Activated T-helper 17 cell treated with anti-CD3 and anti-CD28 coated beads, Interleukin-2, amount 50 U/mL, for 72 hours (primary cell): ENCODE results near the gene ZWILCH. TPM values are rescaled to one million over a fixed set of nuclear protein-coding genes. Genes with fewer than 3 reads are reported as not detected.

ENCODE experiments used
- ATAC-seq: fragments of 150-1000 bp; cut with Tn5 transposase; replicated peaks from 2 replicates; pipeline ENCODE4 v1.10.0; 2021; ENCODE audit warnings: mild to moderate bottlenecking, moderate library complexity
- H3K27ac Mint-ChIP-seq: one replicate; pipeline ENCODE4 v1.8.0; 2022; ENCODE audit warnings: mixed read lengths
- H3K27me3 Mint-ChIP-seq: one replicate; pipeline ENCODE4 v1.8.0; 2022; ENCODE audit warnings: mixed read lengths
- H3K36me3 Mint-ChIP-seq: one replicate; pipeline ENCODE4 v1.8.0; 2022; ENCODE audit warnings: low read depth, mild to moderate bottlenecking, mixed read lengths
- H3K4me1 Mint-ChIP-seq: one replicate; pipeline ENCODE4 v1.8.0; 2022; ENCODE audit warnings: mixed read lengths
- H3K4me3 Mint-ChIP-seq: one replicate; pipeline ENCODE4 v1.8.0; 2022; ENCODE audit warnings: mild to moderate bottlenecking, mixed read lengths
- H3K9me3 Mint-ChIP-seq: one replicate; pipeline ENCODE4 v1.8.0; 2022; ENCODE audit warnings: mixed read lengths
- total RNA-seq, 2 donors: library from RNA; stranded (reverse); gene quantifications; one replicate each; pipeline ENCODE4 v1.2.3, GENCODE V29; 2022

Gene ZWILCH
- total RNA-seq, 2 donors from 2014 or later, result 19.2 to 34.0 TPM

GRCh38 chr15:66545255-66545654 is 40.1 kb downstream of the ZWILCH start:
- ATAC-seq, result no peak
- H3K4me1 Mint-ChIP-seq, result no peaks in the 10 kb centered on the region
- H3K27ac Mint-ChIP-seq, result no peak overlapping the region
- no peaks in the 10 kb centered on the region for H3K27me3 Mint-ChIP-seq
- no peak overlapping the region for H3K4me3 Mint-ChIP-seq
- no peaks in the 10 kb centered on the region for H3K9me3 Mint-ChIP-seq
- peaks cover 56% of the 10 kb centered on the region for H3K36me3 Mint-ChIP-seq

GRCh38 chr15:66555685-66556084 is 50.6 kb downstream of the ZWILCH start:
- Mint-ChIP-seq H3K27me3 (no peaks in the 10 kb centered on the region), H3K4me3 (no peak overlapping the region), H3K36me3 (peaks cover 11% of the 10 kb centered on the region), H3K4me1 (no peaks in the 10 kb centered on the region), H3K9me3 (no peaks in the 10 kb centered on the region), H3K27ac (no peak overlapping the region)
- ATAC-seq, result no peak

GRCh38 chr15:66558271-66558670 is 53.1 kb downstream of the ZWILCH start:
- H3K36me3 Mint-ChIP-seq, result no peaks in the 10 kb centered on the region
- ATAC-seq, result no peak
- H3K9me3 Mint-ChIP-seq, result no peaks in the 10 kb centered on the region
- H3K4me1 Mint-ChIP-seq, result no peaks in the 10 kb centered on the region
- H3K27me3 Mint-ChIP-seq, result no peaks in the 10 kb centered on the region
- no peak overlapping the region for H3K27ac Mint-ChIP-seq
- H3K4me3 Mint-ChIP-seq, result no peak overlapping the region

- no peak overlapping the region for H3K4me3 Mint-ChIP-seq
- H3K36me3 Mint-ChIP-seq, result no peaks in the 10 kb centered on the region
- no peaks in the 10 kb centered on the region for H3K9me3 Mint-ChIP-seq
- no peaks in the 10 kb centered on the region for H3K4me1 Mint-ChIP-seq
- H3K27me3 Mint-ChIP-seq, result no peaks in the 10 kb centered on the region
- no peak overlapping the region for H3K27ac Mint-ChIP-seq
- ATAC-seq, result no peak
These were observed 55.9 kb downstream of the ZWILCH start for GRCh38 chr15:66560856-66561525.

- Mint-ChIP-seq H3K4me3 (no peak overlapping the region), H3K27me3 (no peaks in the 10 kb centered on the region), H3K27ac (no peak overlapping the region), H3K36me3 (no peaks in the 10 kb centered on the region), H3K9me3 (no peaks in the 10 kb centered on the region), H3K4me1 (no peaks in the 10 kb centered on the region)
- ATAC-seq, result no peak
These were observed 58.0 kb downstream of the ZWILCH start for GRCh38 chr15:66563126-66563525.

GRCh38 chr15:66563566-66564110 is 58.5 kb downstream of the ZWILCH start:
- Mint-ChIP-seq H3K4me3 (no peak overlapping the region), H3K9me3 (no peaks in the 10 kb centered on the region), H3K36me3 (no peaks in the 10 kb centered on the region), H3K27ac (no peak overlapping the region), H3K27me3 (no peaks in the 10 kb centered on the region), H3K4me1 (no peaks in the 10 kb centered on the region)
- no peak for ATAC-seq

GRCh38 chr15:66564136-66565041 is 59.3 kb downstream of the ZWILCH start:
- Mint-ChIP-seq H3K27me3 (no peaks in the 10 kb centered on the region), H3K27ac (peak overlapping the region; percentile 78), H3K36me3 (no peaks in the 10 kb centered on the region), H3K4me3 (no peak overlapping the region), H3K4me1 (no peaks in the 10 kb centered on the region), H3K9me3 (no peaks in the 10 kb centered on the region)
- ATAC-seq, result no peak

- Mint-ChIP-seq H3K27me3 (no peaks in the 10 kb centered on the region), H3K4me3 (no peak overlapping the region), H3K4me1 (no peaks in the 10 kb centered on the region), H3K36me3 (no peaks in the 10 kb centered on the region), H3K27ac (peak overlapping the region; percentile 78), H3K9me3 (no peaks in the 10 kb centered on the region)
- ATAC-seq, result no peak
These were observed 60.1 kb downstream of the ZWILCH start for GRCh38 chr15:66565141-66565641.

GRCh38 chr15:66565741-66566144 is 60.6 kb downstream of the ZWILCH start, which contains the start of gene LCTL:
Gene LCTL (minus strand): TSS chr15:66565998. CDS start chr15:66565365, 633 bp downstream.
- H3K36me3 Mint-ChIP-seq, result no peaks in the 10 kb centered on the region
- no peak within 1 kb of the TSS for H3K4me3 Mint-ChIP-seq
- no peaks in the 10 kb centered on the region for H3K9me3 Mint-ChIP-seq
- no peaks in the 10 kb centered on the region for H3K4me1 Mint-ChIP-seq
- H3K27me3 Mint-ChIP-seq, result no peaks in the 10 kb centered on the region
- ATAC-seq, result no peak
- H3K27ac Mint-ChIP-seq, result peak within 1 kb of the TSS; percentile 78

GRCh38 chr15:66566963-66567531 is 61.9 kb downstream of the ZWILCH start:
- ATAC-seq, result peak; percentile 74
- Mint-ChIP-seq H3K4me3 (no peak overlapping the region), H3K27me3 (no peaks in the 10 kb centered on the region), H3K4me1 (no peaks in the 10 kb centered on the region), H3K36me3 (no peaks in the 10 kb centered on the region), H3K9me3 (no peaks in the 10 kb centered on the region), H3K27ac (no peak overlapping the region)

GRCh38 chr15:66567897-66568296 is 62.8 kb downstream of the ZWILCH start:
- Mint-ChIP-seq H3K4me1 (no peaks in the 10 kb centered on the region), H3K36me3 (no peaks in the 10 kb centered on the region), H3K27ac (no peak overlapping the region), H3K9me3 (no peaks in the 10 kb centered on the region), H3K27me3 (no peaks in the 10 kb centered on the region), H3K4me3 (no peak overlapping the region)
- no peak for ATAC-seq

GRCh38 chr15:66569461-66570137 is 64.5 kb downstream of the ZWILCH start:
- H3K27ac Mint-ChIP-seq, result peak overlapping the region; percentile 25
- no peaks in the 10 kb centered on the region for H3K4me1 Mint-ChIP-seq
- no peaks in the 10 kb centered on the region for H3K36me3 Mint-ChIP-seq
- ATAC-seq, result no peak
- no peaks in the 10 kb centered on the region for H3K27me3 Mint-ChIP-seq
- H3K9me3 Mint-ChIP-seq, result no peaks in the 10 kb centered on the region
- H3K4me3 Mint-ChIP-seq, result no peak overlapping the region

GRCh38 chr15:66570327-66570726 is 65.2 kb downstream of the ZWILCH start:
- Mint-ChIP-seq H3K36me3 (no peaks in the 10 kb centered on the region), H3K4me3 (no peak overlapping the region), H3K27me3 (no peaks in the 10 kb centered on the region), H3K27ac (no peak overlapping the region), H3K9me3 (no peaks in the 10 kb centered on the region), H3K4me1 (no peaks in the 10 kb centered on the region)
- ATAC-seq, result no peak
